Cardiac fibroblast (primary cell): ENCODE results near the gene TCOF1.

Experiments used
- DNase-seq, 2 donors: peaks; one replicate each; pipeline versions ENCODE4 v3.0.0 to v3.0.0-alpha.2; 2010; ENCODE audit warnings: low read depth in 2 of 2
- H3K4me3 ChIP-seq, 2 donors: replicated peaks in 1 of 2; 1 replicate in 1 of 2; 2 replicates in 1 of 2; pipeline ENCODE4 v1.5.1; 2011; ENCODE audit warnings: low read depth in 2 of 2, low read length in 2 of 2, mild to moderate bottlenecking in 2 of 2, moderate library complexity in 1 of 2
- TF ChIP-seq, protein P1 (sequence below): IDR thresholded peaks from one replicate; pipeline ENCODE4 v1.5.1; 2011; ENCODE audit warnings: low read depth, mild to moderate bottlenecking, low read length, inconsistent platforms

TCOF1 gene, protein sequence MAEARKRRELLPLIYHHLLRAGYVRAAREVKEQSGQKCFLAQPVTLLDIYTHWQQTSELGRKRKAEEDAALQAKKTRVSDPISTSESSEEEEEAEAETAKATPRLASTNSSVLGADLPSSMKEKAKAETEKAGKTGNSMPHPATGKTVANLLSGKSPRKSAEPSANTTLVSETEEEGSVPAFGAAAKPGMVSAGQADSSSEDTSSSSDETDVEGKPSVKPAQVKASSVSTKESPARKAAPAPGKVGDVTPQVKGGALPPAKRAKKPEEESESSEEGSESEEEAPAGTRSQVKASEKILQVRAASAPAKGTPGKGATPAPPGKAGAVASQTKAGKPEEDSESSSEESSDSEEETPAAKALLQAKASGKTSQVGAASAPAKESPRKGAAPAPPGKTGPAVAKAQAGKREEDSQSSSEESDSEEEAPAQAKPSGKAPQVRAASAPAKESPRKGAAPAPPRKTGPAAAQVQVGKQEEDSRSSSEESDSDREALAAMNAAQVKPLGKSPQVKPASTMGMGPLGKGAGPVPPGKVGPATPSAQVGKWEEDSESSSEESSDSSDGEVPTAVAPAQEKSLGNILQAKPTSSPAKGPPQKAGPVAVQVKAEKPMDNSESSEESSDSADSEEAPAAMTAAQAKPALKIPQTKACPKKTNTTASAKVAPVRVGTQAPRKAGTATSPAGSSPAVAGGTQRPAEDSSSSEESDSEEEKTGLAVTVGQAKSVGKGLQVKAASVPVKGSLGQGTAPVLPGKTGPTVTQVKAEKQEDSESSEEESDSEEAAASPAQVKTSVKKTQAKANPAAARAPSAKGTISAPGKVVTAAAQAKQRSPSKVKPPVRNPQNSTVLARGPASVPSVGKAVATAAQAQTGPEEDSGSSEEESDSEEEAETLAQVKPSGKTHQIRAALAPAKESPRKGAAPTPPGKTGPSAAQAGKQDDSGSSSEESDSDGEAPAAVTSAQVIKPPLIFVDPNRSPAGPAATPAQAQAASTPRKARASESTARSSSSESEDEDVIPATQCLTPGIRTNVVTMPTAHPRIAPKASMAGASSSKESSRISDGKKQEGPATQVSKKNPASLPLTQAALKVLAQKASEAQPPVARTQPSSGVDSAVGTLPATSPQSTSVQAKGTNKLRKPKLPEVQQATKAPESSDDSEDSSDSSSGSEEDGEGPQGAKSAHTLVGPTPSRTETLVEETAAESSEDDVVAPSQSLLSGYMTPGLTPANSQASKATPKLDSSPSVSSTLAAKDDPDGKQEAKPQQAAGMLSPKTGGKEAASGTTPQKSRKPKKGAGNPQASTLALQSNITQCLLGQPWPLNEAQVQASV (N-terminal part only)

GRCh38 chr5:150357326-150358260 is at the start of gene TCOF1:
TSS of gene TCOF1 (plus strand) at chr5:150357697. CDS start at chr5:150357747, 50 bp downstream.
- peak; percentile 94 to 95 for DNase-seq
- peak within 1 kb of the TSS; percentile 78 to 83 for H3K4me3 ChIP-seq
- TF ChIP-seq, protein P1, sequence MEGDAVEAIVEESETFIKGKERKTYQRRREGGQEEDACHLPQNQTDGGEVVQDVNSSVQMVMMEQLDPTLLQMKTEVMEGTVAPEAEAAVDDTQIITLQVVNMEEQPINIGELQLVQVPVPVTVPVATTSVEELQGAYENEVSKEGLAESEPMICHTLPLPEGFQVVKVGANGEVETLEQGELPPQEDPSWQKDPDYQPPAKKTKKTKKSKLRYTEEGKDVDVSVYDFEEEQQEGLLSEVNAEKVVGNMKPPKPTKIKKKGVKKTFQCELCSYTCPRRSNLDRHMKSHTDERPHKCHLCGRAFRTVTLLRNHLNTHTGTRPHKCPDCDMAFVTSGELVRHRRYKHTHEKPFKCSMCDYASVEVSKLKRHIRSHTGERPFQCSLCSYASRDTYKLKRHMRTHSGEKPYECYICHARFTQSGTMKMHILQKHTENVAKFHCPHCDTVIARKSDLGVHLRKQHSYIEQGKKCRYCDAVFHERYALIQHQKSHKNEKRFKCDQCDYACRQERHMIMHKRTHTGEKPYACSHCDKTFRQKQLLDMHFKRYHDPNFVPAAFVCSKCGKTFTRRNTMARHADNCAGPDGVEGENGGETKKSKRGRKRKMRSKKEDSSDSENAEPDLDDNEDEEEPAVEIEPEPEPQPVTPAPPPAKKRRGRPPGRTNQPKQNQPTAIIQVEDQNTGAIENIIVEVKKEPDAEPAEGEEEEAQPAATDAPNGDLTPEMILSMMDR, result no peak

- TF ChIP-seq, protein P1, result no peak
- no peak for DNase-seq
- no peak overlapping the region for H3K4me3 ChIP-seq
These were observed 48.2 kb upstream of the TCOF1 start for GRCh38 chr5:150309101-150309885.

GRCh38 chr5:150309886-150310239 is 47.6 kb upstream of the TCOF1 start:
- TF ChIP-seq, protein P1, result no peak
- no peak for DNase-seq
- H3K4me3 ChIP-seq, result no peak overlapping the region

DNA sequence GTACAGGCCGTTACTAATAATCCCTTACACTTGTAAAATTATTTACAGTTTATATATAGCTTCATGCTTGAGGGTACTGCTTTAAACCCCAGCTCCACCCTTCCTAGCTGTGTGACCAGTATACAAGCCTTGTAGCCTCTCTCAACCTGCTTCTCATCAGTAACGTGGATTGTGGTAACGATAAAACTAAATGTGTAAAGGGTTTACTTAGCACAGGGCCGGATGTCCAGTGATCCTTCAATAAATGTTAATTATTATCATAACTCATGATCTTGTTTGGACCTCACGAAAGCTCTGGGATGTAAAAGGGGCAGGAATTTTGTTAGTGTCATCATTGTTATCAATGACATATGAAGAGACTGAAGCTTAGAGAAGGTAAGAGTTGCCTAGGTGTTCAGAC is 47.3 kb upstream of the TCOF1 start:
- TF ChIP-seq, protein P1, result no peak
- DNase-seq, result no peak
- H3K4me3 ChIP-seq, result no peak overlapping the region

DNA sequence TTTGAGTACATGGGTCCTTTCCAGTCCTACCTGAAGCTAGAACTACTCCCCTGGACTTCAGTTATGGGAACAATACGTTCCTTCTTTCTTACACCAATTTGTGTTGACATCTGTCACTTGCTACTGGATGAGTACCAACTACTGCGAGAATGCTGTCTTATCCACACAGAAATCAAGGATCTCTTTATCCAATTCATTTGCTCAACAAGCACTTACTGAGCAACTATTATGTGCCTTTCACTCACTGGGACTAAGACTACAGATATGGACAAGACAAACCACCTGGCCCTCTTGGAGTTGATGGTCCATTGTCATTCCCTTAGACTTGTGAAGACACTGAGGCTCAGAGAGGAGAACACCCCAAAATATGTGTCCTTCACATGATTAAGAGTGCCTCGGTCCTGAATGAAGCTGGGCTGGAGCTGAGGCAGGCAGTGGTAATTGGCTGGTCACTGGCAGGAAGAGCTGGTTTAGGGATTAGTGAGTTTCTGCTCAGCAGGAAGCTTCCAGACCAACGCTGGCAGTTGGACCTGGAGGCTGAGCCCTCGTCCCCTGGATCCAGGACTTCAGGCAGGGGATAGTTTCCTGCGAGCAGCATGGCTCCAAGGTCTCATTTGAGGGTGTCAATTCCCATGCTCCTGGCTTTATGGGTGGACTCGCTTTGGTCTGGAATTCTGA is 46.3 kb upstream of the TCOF1 start:
- DNase-seq, result no peak
- TF ChIP-seq, protein P1, result no peak
- no peak overlapping the region for H3K4me3 ChIP-seq
